ENCODE data around the gene TMEM52.

The TMEM52 gene

DNA sequence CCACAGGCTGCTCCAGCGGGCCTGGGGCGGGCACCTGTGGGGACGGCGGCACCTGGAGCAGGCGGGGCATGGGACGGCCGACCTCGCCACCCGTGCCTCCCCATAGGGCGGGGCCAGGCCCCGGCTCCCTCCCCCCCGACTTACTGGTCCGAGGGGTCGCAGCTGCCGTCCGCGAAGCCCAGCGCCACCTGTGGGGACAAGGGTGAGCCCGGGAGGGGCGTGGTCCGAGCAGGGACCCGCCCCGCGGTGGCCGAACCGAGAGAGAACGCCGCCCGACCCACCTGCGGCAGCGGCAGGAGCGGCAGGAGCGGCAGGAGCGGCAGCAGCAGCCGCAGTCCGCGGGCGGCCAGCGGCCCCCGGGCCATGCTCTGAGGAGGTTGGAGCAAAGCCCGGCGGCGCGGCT is at the start of gene TMEM52:
Gene TMEM52 (minus strand): TSS at position 379 of the 403 bp plus-strand sequence. CDS start 14 bp downstream, at position 365.
- DNase-seq = no peak

DNA sequence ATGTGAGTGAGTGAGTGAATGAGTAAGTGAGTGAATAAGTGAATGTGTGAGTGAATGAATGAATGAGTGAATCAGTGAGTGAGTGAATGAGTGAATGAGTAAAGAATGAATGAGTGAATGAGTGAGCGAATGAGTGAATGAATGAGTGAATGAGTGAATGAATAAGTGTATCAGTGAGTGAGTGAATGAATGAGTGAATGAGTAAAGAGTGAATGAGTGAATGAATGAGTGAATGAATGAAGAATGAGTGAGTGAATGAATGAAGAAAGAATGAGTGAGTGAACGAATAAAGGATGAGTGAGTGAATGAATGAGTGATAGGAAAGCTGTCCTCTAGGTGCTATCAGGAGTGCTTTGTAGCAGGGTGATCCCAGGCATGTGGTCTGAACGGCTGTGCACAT is 48.8 kb upstream of the TMEM52 start:
- no peak for DNase-seq

- no peak for DNase-seq
Measured at GRCh38 chr1:1967151-1967550, 48.1 kb upstream of the TMEM52 start.

DNA sequence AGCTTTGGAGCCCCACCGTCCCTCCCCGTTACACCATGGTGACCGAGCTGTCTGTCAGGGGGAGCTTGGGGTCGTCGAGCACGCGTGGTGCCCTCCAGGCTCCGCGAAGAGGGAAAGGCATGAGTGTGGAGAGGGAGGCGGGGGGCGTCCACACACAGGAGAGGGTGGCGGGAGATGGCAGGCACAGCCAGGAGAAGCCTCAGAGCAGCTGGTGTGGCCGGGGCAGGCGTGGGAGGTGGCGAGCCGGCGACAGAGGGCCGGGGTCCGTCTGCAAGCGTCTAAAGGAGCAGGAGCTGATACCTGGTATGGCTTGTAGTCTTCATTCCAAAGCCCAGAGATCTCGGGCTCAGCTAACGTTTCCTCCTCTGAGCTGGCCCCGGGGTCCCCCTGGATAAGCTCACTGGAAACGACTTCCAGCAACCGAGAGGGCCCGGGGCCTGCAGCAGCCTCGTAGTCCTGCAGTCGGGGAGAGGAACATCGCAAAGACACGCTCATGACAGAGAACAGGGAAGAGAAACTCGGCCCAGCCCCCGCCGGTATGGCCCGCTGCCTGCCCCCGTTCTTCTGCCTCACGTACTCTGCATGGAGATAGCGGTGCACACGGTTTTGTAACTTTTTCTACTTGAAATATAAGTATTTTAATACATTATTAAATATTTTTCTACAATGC is 47.1 kb upstream of the TMEM52 start:
- no peak for DNase-seq

GRCh38 chr1:1965546-1965945 is 46.5 kb upstream of the TMEM52 start:
- DNase-seq = no peak

GRCh38 chr1:1964811-1965210 is 45.7 kb upstream of the TMEM52 start:
- DNase-seq = no peak

GRCh38 chr1:1963570-1963969 is 44.5 kb upstream of the TMEM52 start:
- DNase-seq = no peak

- no peak for DNase-seq
Measured at GRCh38 chr1:1962752-1963151, 43.7 kb upstream of the TMEM52 start.

GRCh38 chr1:1960480-1961196 is 41.6 kb upstream of the TMEM52 start:
- DNase-seq = no peak

- DNase-seq = peak; percentile 78
Measured at GRCh38 chr1:1959840-1960479, 40.9 kb upstream of the TMEM52 start.

DNA sequence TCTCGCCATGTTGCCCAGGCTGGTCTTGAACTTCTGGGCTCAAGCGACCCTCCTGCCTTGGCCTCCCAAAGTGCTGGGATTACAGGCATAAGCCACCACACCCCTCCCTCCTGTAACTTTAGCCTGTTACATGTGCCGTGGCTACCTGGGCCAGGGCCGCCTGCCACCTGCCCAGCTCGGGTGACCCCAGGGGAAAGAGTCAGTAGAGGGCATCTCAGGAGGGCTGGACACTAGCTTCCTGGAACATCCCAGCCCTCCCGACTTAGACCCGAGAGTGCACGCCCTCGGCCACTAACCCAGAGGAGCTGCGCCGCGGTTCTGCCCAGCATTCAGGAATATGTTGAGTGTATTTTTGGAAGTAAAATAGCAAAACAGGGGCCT is 40.4 kb upstream of the TMEM52 start:
- DNase-seq = no peak

DNA sequence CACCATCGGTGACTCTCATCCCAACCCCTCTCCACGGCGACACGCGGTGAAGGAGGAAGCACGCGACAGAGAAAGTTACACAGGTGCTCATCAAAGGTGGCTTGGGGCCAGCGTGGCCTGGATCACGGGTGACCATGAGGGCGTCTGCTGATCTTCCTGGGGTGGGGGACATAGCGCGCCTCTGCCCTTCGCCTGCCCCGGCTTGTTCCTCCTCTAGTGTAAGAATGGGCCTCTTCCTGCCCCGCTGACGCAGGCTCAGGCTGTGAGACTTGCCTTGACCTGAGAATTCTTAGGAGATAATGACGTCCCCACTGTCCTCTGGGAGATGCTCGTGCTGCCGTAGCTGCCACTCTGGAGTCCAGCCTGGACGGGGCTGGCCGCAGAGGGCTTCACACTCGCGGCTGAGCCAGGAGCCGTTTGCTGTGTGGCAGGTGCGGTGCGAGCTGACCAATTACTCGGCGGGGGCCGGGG is 39.0 kb upstream of the TMEM52 start:
- DNase-seq = no peak

- DNase-seq = no peak
Measured at GRCh38 chr1:1957533-1957961, 38.5 kb upstream of the TMEM52 start.

DNA sequence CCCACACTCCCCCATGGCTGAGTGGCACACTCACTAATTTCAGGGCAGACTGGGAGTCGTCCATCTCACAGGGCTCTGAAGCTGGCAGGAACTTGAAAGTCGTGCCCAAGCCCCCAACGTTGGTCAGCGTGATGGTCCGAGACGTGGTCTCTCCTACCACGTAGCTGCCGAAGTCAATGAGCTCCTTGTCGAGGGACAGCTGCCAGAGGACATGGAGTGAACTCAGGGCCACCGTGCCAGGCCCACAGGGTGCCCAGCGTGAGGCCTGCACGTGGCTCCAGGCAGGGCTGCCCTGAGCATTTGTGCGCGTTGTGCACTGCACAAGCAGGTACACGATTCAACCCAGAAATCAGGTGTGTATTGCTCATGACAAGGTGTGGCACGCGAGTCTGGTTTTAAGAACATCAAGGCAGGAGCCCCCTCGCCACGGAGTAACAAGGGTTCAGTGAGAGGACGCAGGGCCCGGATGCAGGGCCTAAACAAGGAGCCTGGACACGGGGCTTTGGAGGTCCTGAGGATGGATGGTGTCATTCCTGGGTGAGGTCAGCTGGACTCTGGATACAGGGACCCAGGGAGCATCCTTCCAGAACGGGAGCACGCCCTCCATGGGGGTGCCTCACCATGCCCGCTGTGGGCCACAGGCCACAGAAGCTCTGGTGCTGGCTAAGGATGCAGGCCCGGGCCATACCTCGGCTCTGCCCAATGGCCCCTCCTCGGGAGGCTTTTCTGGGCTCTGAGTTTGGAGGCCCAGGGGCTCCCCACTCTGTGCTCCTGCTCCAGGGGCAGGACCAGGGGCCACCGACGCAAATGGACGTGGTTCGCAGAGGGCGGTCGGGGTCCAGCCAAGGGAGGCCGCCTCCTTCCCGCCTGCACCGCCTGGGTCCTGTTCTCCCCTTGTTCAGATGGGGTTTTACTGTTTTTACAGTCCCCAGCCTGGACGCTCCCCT is 37.8 kb upstream of the TMEM52 start:
- DNase-seq = peak; percentile 7

- no peak for DNase-seq
Measured at GRCh38 chr1:1956101-1956500, 37.0 kb upstream of the TMEM52 start.

DNA sequence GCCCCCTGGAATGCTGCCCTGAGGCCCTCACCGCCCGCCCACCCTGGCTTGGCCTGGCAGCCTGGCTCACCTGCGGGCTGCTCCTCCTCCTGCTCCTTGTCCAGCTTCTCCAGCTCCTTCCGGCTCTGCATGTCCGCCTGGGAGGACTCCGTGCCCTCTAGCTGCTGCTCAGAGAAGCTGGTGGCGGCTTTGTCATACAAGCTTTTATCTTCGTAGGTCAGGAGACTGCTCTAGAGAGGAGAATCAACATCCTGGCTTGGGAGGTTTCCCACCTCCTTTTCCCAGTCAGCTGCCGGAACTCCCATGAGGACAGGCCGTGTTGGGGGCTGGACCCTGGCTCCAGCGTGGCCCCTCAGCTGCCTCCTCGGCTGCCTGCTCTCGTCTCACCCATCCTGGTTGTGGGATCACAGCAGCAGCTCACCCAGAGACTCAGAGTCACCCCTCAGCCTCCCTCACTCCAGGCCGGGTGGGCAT is 36.6 kb upstream of the TMEM52 start:
- peak; percentile 14 for DNase-seq

DNA sequence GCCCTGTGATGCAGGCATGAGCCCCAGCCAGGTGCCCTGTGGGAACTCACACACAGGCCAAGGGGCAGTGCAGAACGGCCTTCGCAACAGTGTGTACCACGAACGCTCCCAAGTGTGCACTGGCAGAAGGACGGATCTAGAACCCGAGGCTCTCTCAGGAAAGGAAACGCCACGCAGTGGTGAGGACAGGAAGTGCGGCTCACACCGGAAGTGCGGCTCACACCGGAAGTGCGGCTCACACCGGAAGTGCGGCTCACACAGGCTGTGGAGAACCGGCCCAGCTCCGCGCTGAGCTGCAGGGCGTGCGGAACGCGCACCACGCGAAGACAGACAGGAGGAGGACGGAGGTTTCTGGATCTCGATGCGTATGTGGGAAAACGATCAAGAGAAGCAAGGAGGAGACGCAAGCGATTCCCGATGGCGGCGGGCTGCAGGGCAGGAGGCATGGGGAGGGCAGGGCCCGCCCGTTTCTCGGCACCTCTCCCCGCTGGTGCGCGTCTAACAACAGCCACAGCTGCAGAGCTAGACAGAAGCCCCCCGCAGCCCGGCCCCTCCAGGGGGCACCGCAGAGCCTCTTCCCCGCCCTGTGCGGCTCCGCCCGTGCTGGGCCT is 35.9 kb upstream of the TMEM52 start:
- peak; percentile 8 for DNase-seq

- peak; percentile 6 for DNase-seq
Measured at GRCh38 chr1:1954015-1954414, 34.9 kb upstream of the TMEM52 start.

GRCh38 chr1:1950940-1951339 is 31.9 kb upstream of the TMEM52 start:
- DNase-seq = no peak

- no peak for DNase-seq
Measured at GRCh38 chr1:1948783-1949182, 29.7 kb upstream of the TMEM52 start.

- peak; percentile 3 for DNase-seq
Measured at GRCh38 chr1:1947493-1947892, 28.4 kb upstream of the TMEM52 start.

- DNase-seq = peak; percentile 71
Measured at GRCh38 chr1:1946540-1946939, 27.5 kb upstream of the TMEM52 start.
